ENCODE measurements around the gene FBXO33.
A peak's percentile ranks its signal among the peaks of the same experiment; 100 is the strongest.

Gene FBXO33

DNA sequence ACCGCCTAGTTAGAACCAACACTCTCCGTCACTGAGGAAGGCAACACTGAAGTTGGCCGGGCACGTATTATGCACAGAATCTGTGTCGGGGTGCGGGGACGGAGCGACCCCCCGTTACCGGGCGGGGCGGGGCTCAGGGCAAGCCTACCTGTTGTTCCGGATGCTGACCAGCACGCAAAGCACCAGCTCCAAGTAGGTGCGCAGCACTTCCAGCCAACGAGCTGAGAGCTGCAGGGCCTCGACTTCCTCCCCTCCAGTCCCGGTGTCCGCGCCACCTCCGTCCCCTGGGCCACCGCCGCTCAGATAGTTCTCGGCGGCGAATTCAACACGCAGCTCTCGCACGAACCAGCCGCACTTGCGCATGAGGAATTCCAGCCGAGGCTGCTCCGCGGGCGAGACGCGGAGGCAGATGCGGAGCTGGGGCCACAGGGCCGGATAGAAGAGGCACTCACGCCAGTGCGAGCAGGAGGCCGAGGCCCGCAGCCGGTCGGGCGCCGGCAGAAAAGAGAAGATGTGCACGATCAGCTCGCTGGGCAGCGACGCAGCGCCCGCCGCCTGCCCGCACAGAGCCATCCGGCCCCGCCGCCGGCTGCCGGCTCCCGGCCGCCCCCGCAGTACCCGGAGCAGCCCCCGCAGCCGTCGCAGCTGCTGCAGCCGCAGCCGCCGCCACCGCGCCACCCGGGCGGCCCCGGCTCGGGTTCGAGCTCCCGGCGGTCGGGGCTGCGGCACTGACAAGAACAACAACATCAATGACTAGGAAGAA, 636 bp downstream of the FBXO33 start:
- peak; percentile 13 to 26 for DNase-seq (ENCODE audit: low read depth in 1 of 2, low spot score in 1 of 2)

DNA sequence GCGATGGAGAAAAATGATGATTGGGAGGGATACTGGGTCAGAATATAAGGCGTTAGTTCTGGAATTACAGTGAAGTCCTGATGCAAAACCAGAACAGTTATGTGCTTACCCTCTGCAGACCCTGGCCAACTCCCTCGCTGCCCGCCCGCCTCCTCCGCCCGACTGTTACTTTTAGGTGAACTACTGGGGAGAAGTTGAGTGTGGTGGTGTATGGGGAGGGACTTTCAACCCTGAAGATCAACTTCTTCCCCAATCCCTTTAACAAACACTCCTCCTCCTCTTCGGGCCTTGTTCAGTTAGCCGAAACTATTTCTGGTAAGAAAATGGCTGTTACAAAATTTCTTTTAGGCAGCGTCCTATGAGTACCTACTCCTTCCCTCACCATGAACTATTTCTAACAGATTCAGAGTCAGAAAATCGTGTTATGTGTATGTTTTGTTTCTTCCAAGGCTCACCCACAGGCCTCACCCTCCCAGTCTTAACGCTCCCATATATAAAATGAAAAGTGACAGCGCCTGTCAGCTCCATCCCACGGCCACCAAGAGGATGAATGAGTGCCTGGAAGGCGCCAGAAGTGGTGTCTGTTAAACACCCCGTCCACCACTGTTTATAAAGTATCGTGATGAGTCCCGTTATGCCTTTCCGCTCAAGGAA, 1.3 kb downstream of the FBXO33 start:
- no peak for DNase-seq (ENCODE audit: low read depth in 1 of 2, low spot score in 1 of 2)

DNA sequence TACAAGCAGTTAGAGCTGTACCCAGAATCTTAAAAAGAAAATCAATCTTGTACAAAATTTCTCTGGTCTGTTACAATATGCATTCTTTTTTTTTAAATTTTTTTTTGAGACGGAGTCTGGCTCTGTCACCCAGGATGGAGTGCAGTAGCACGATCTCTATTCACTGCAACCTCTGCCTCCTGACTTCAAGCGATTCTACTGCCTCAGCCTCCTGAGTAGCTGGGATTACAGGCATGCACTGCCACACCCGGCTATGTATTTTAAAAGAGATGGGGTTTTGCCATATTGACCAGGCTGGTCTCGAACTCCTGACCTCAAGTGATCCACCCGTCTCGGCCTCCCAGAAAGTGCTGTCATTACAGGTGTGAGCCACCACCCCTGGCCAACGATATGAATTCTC, 4.1 kb downstream of the FBXO33 start:
- DNase-seq (ENCODE audit: low read depth in 1 of 2, low spot score in 1 of 2), result no peak

DNA sequence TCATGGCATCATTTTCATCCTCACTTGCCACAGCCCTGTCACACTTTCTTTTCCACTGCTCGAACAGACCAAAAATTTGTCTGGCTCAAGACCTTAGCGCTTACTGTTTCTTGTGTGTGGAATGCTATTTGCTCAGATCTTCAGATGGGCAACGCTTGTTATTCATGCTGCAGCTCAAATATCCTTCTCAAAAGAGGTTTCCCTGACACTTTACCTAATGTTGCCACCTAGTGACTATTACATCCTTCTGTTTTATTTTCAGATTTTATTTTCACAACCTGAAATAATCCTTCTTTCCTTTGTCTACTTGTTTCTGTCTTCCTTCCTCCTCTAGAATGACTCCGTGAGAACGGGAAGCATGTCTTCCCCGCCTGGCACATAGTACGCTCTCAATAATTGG, 5.6 kb downstream of the FBXO33 start:
- no peak for DNase-seq (ENCODE audit: low read depth in 1 of 2, low spot score in 1 of 2)

DNA sequence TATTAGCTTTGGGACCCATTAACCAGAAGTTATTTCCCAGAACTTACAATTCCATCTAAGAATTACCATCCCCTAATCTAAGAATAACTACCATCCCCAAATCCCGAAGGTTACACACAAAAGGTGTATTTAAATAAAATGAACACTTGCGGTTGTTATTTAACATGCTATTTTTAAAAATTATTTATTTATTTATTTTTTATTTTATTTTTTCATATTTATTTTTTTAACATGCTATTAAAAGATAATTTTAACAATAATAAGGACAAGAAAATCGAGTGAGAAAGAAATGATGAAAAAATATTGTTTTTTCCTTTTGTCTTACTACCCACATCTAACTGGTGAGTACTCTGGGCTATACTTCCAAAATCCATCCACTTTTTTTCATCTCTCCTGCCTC, 6.3 kb downstream of the FBXO33 start:
- DNase-seq (ENCODE audit: low read depth in 1 of 2, low spot score in 1 of 2), result no peak

DNA sequence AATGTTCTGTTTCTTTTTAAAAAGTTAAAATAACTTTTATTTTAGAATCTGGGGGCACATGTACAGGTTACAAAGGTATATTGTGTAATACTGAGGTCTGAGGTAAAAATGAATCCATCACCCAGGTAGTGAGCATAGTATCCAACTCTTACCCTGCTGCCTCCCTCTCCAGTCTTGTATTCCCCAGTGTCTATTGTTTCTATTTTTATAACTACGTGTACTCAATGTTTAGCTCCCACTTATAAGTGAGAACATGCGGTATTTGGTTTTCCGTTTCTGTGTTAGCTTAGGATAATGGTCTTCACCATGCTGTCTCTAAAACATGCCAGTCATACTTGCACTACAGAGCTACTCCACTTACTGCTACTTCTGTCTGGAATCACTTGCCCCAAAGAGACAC, 8.4 kb downstream of the FBXO33 start:
- no peak for DNase-seq (ENCODE audit: low read depth in 1 of 2, low spot score in 1 of 2)

DNA sequence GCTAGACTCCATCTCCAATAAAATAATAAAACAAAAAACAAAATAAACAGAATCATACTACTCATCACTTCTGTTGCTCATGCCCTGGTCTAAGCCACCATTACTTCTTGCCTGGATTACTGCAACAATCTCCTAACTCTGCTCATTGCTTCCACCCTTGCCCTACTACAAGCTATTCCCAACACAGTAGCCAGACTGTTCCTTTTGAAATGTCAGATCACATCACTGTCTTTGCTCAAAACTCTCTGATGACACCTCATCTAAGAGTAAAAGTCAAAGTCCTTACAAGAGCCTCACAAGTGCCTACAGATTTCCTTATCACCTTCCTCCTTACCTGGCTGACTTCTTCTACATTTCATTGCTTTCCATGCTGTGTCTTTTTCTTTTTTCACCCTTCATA, 10.0 kb downstream of the FBXO33 start:
- no peak for DNase-seq (ENCODE audit: low read depth in 1 of 2, low spot score in 1 of 2)

DNA sequence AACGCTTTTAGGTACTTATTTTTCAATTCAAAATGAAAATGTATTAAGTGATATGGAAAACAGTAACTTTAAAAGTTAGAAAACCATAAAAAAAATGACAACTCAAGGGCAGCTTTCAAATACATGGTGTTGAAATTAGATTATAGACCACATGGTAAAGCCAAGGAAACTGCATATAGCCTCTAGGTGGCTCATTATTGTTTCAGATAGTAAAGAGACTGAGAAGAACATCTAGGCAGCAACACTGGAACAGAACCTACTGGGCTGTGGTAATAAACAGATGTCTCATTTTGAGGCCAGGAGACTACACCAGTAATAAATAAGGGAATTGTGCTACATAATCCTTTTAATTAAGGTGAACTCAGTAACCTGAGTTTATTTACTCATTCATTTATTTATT, 13.0 kb downstream of the FBXO33 start:
- no peak for DNase-seq (ENCODE audit: low read depth in 1 of 2, low spot score in 1 of 2)

DNA sequence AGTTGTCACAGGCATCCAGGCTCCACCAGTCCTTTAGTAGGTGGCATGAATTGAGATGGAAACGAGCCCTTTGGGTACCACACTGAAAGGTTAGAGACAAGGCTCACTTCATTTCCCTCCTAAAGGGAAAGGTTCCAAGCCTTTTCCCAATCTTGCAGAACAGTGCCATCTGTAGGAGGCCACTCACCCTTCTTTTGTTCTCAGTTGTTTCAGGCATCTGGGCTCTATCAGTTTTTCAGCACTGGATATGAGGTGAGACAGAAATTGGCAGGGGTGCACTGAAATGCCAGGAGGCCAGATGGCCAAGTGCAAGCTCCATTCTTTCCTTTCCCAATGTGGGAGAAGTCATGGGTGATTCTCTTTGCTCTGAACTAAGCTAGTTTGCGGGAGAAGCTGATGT, 15.2 kb downstream of the FBXO33 start:
- DNase-seq (ENCODE audit: low read depth in 1 of 2, low spot score in 1 of 2), result no peak

DNA sequence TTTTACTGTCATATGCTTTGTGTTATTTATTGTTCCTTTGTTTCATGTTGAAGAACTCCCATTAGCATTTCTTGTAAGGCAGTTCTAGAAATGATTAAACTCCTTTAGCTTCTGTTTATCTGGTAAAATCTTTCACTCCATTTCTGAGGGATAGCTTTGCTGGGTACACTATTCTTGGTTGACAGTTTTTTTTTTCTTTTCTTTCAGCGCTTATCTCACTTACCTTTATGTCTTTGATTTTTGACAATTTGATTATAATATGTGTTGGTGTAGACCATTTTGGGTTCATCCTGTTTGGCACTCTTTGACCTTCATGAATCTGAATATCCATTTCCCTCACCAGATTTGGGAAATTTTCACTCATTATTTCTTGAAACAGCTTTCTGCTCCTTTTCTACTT, 16.2 kb downstream of the FBXO33 start:
- no peak for DNase-seq (ENCODE audit: low read depth in 1 of 2, low spot score in 1 of 2)

DNA sequence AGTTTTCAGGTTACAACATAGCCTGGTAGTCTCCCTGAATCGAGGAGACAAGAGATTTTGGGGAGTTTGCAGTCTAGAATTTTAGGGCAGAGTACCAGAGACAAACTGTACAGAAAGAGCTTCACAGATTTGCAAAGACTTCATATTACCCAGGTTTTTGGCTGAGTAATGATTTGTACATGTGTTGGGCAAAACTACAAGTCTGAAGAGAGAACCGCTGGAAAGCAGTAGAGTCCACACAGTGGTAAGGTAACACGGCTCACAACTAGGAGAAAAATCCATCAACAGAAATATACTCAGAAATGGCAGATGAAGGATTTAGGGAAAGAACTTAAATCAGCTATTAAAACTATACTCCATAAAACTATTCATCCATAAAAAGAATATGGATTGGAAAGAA, 25.7 kb downstream of the FBXO33 start:
- no peak for DNase-seq (ENCODE audit: low read depth in 1 of 2, low spot score in 1 of 2)

DNA sequence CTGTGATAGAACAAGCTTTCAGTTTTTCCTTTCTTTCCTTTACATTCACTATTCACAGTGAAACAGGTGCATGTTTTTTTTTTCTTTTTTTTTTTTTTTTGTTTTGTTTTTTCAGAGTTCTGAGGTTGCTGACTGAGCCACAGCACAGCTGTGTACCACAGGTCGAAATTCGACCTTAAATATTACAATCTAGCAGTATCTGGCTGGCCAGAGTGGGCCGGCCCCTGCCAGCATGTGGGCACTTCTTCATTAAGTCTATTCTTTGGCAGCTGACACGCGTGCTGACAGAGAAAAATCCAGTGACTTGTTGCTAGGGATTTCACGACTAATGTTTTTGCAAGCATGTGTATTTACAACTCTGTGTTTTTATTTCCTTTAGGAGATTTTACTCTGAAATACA, 33.9 kb downstream of the FBXO33 start:
- DNase-seq (ENCODE audit: low read depth in 1 of 2, low spot score in 1 of 2), result no peak

DNA sequence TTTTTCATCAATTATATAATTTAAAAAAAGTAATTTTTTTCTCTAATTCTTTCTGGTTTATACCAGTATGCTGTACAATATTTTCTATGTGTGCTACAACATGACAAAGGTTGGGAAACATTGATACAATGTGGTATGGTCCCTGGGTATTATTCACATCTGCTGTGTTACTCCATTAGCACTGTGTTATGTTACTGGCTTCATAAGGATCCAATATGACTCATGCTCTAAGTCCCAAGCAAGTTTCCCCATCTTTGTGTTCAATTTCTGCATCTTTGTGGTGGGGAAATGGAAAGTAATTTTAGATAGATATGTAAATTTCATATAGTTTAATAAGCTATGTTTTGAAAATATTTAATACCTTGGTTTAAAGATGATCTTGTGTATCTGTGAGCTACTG, 35.8 kb downstream of the FBXO33 start:
- no peak for DNase-seq (ENCODE audit: low read depth in 1 of 2, low spot score in 1 of 2)

DNA sequence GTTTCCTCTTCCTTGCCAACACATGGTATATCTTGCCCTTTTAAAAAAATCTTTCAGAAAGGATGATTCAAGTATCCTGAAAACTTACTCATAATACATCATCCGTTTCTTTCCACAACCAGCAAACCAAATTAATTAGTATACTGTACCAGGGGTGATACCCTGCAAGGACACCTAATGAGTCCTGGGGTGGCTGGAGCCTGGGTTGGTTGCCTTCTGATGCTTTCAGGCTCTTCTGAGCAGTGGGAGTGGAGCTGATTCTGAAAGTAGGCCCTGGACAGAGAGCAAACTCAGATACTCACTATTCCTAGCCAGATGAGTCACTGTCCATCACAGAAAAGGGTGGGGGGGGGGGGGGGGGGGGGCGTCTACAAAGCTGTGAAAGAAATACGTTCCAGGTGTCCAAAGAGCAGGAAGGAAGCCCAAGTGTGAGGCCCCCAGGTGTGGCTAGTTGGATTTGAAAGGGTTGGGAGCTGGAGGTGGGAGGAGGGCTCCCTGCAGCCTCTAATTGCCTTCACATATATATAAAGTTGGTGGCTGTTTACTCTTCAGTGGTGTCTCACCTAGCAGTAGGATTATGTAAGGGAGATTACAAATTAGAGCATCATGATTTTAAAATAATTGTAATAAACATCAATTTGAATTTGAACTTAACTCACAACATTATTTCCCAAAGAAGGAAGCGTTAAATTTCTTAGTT, 36.5 kb downstream of the FBXO33 start:
- no peak for DNase-seq (ENCODE audit: low read depth in 1 of 2, low spot score in 1 of 2)

DNA sequence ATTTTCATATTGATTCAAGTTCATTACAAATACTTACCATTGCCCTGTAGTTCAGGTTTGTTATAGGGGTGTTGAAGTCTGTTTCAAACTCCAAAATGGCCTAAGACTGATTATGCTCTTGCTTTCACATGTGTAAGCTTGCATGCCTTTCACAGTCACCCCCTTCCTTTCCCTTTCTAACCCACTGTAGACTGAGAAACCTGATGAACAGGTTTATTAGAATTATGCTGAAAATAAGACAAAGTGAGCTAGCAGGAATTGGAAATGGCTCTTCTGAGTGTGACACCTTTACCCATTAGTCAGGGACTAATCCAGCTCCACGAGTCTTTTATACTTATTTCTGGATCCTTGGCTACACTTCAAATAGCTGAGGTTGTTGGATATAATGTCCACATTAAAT, 38.9 kb downstream of the FBXO33 start:
- DNase-seq (ENCODE audit: low read depth in 1 of 2, low spot score in 1 of 2), result no peak

DNA sequence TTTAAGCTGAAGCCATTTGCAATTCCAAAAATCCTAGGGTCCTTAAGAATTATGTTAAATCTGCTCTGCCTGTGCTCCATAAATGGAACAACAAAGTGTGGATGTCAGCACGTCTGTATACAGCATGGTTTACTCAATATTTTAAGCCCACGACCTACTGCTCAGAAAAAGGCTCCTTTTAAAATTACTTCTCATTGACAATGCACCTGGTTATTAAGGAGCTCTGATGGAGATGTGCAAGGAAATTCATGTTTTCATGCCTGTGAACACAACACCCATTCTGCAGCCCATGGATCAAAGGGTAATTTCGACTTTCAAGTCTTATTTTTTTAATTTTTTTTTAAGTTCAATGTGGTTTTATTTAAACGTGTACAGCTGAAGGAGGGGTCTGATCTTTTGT, 48.1 kb downstream of the FBXO33 start:
- DNase-seq (ENCODE audit: low read depth in 1 of 2, low spot score in 1 of 2), result no peak

DNA sequence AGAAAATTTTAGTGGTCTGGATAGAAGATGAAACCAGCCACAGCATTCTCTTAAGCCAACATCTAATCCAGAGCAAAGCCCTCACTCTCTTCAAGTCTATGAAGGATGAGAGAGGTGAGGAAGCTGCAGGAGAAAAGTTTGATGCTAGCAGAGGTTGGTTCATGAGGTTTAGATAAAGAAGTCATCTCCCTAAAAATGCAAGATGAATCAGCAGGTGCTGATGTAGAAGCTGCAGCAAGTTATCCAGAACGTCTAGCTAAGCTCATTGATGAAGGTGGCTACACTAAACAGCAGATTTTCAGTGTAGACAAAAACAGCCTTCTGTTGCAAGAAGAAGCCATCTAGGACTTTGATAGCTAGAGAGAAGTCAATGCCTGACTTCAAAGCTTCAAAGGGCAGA, 48.5 kb downstream of the FBXO33 start:
- DNase-seq (ENCODE audit: low read depth in 1 of 2, low spot score in 1 of 2), result no peak

DNA sequence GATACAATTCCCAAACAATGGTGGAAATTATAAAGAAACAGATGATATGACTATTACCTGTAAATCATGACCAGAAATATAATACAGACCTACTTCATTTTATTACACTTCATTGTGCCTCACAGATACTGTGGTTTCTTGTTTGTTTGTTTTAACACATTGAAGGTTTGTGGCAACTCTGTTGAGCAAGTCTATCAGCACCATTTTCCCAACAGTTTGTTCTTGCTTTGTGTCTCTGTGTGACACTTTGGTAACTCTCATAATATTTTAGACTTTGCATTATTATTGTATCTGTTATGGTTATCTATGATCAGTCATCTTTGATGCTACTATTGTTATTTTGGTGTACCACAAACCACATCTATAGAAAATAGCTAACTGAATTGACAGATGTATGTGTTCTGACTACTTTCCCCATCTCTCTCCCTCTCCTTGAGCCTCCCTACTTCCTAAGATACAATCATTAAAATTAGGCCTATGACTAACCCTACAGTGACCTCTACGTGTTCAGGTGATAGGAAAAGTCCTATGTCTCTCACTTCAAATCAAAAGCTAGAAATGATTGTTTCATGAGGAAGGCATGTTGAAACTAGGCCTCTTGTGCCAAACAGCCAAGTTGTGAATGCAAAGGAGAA, 49.1 kb downstream of the FBXO33 start:
- DNase-seq (ENCODE audit: low read depth in 1 of 2, low spot score in 1 of 2), result no peak

DNA sequence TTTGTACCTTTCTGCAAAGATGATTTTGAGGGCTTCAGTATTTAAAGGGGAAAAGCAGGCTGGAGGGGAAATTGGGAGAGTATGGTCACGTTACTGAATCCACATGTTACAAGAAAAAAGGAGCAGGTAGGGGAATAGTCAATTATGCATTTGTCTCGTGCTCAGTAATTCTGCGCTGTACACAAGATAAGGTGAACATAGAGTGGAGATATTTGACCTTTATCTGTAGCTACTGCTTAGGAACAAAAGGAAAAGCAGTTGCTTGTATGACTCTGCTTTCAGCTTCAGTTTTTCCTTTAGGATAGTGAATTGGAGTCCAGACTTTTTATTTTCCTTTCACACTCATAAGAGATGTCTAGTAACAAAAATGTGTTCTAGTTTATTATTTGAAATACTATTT, 49.8 kb downstream of the FBXO33 start:
- DNase-seq (ENCODE audit: low read depth in 1 of 2, low spot score in 1 of 2), result no peak

DNA sequence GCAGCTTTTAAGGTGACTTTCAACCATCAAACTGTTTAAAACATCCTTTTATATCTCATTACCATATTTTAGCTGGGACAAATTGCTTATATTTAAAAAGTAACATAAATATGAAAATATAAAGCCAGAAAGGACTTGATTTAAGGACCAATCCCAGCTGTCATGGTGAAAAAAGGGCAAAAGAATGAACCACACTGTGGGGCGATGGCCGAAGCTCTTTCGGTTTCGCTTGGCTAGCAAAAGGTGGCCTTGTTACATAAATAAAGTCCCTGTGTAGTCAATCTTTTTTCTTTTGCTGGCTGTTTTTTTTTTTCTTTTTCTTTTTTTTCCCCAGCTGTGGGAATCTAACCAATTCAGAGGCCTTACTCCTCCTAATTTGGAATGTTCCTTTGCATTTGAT, 50.9 kb downstream of the FBXO33 start:
- DNase-seq (ENCODE audit: low read depth in 1 of 2, low spot score in 1 of 2), result no peak

DNA sequence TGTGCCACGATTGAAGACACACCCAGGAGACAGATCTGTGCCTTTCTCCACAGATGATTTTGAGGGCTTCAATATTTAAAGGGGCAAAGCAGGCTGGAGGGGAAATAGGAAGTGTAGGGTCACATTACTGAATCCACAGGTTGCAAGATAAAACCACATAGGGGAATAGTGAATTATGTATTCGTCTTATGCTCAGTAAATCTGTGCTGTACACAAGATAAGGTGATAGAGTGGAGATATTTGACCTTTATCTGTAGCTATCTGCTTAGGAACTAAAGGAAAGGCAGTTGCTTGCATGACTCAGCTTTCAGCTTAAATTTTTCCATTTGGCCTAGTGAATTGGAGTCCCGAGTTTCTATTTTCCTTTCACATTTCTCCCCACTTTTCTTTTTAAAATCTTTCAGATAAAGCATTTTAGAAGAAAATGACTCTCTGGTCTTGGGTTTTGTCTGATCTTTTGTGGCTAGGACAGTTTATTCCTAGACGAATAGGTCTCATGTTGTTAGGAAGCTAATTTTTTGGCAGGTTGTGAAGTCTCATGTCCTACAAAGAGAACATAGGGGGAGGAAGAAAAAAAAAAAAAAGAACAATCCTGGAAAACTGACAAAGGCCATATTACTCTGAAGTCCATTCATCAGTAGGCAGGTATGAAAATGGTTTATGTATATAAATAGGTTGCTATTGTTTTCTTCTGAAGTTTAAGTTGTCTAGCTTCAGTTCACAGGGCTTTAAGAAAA, 55.4 kb downstream of the FBXO33 start:
- DNase-seq (ENCODE audit: low read depth in 1 of 2, low spot score in 1 of 2), result no peak

All from activated CD4-positive, alpha-beta T cell treated with anti-CD3 and anti-CD28 coated beads, Interleukin-2, amount 50 U/mL, for 24 hours (primary cell).